Trophoblast cell (in vitro differentiated cells and primary cell): ENCODE measurements around the gene SPRED1.

ENCODE experiments used
- DNase-seq, 2 donors: peaks; one replicate each; pipeline ENCODE4 v3.0.0-alpha.2; 2016
- H2AFZ ChIP-seq: 2 replicates; pipeline ENCODE4 v1.6.1; 2013; ENCODE audit warnings: low read length, moderate library complexity, mild to moderate bottlenecking; ENCODE audit not compliant: insufficient read depth, poor library complexity
- H2AK5ac ChIP-seq: 2 replicates; pipeline ENCODE4 v1.6.1; 2013; ENCODE audit warnings: mild to moderate bottlenecking, low read length
- H2BK120ac ChIP-seq: 2 replicates; pipeline ENCODE4 v1.6.1; 2013; ENCODE audit warnings: low read length, mild to moderate bottlenecking, moderate library complexity; ENCODE audit not compliant: insufficient read depth, poor library complexity
- H2BK12ac ChIP-seq: 2 replicates; pipeline ENCODE4 v1.6.1; 2013; ENCODE audit warnings: mild to moderate bottlenecking, low read length, moderate library complexity
- H2BK5ac ChIP-seq: 2 replicates; pipeline ENCODE4 v1.6.1; 2013; ENCODE audit warnings: low read length, low read depth, moderate library complexity, mild to moderate bottlenecking; ENCODE audit not compliant: poor library complexity
- H3K14ac ChIP-seq: 2 replicates; pipeline ENCODE4 v1.6.1; 2013; ENCODE audit warnings: mild to moderate bottlenecking, low read length
- H3K18ac ChIP-seq: 2 replicates; pipeline ENCODE4 v1.6.1; 2013; ENCODE audit warnings: mild to moderate bottlenecking, low read length
- H3K23ac ChIP-seq: 2 replicates; pipeline ENCODE4 v1.6.1; 2013; ENCODE audit warnings: low read length
- H3K27ac ChIP-seq: 2 replicates; pipeline ENCODE4 v1.5.1; 2013; ENCODE audit warnings: low read depth, mild to moderate bottlenecking, inconsistent platforms, low read length, moderate library complexity
- H3K27me3 ChIP-seq: 2 replicates; pipeline ENCODE4 v1.6.1; 2013; ENCODE audit warnings: inconsistent platforms, mild to moderate bottlenecking, low read length, moderate library complexity; ENCODE audit not compliant: insufficient read depth
- H3K36me3 ChIP-seq, 2 experiments: 1 replicate in 1 of 2; 2 replicates in 1 of 2; pipeline ENCODE4 v1.6.1; 2013; ENCODE audit warnings: low read length in 2 of 2, mild to moderate bottlenecking in 2 of 2, moderate library complexity in 1 of 2; ENCODE audit not compliant: insufficient read depth in 2 of 2, control insufficient read depth in 1 of 2
- H3K4ac ChIP-seq: 2 replicates; pipeline ENCODE4 v1.6.1; 2013; ENCODE audit warnings: low read depth, mild to moderate bottlenecking, low read length, moderate library complexity
- H3K4me1 ChIP-seq, 2 experiments: 1 replicate in 1 of 2; 2 replicates in 1 of 2; pipeline ENCODE4 v1.6.1; 2013; ENCODE audit warnings: low read length in 2 of 2, mild to moderate bottlenecking in 2 of 2, moderate library complexity in 1 of 2; ENCODE audit not compliant: insufficient read depth in 2 of 2, control insufficient read depth in 1 of 2
- H3K4me2 ChIP-seq: 2 replicates; pipeline ENCODE4 v1.6.1; 2013; ENCODE audit warnings: inconsistent platforms, mild to moderate bottlenecking, low read length, moderate library complexity
- H3K4me3 ChIP-seq: 2 replicates; pipeline ENCODE4 v1.5.1; 2013; ENCODE audit warnings: mild to moderate bottlenecking, low read depth, low read length, inconsistent platforms
- H3K79me1 ChIP-seq: one replicate; pipeline ENCODE4 v1.6.1; 2013; ENCODE audit warnings: low read length
- H3K79me2 ChIP-seq: 2 replicates; pipeline ENCODE4 v1.6.1; 2013; ENCODE audit warnings: low read length, mild to moderate bottlenecking; ENCODE audit not compliant: control insufficient read depth, insufficient read depth, poor library complexity
- H3K9ac ChIP-seq: 2 replicates; pipeline ENCODE4 v1.6.1; 2013; ENCODE audit warnings: mild to moderate bottlenecking, low read length
- H3K9me3 ChIP-seq: 2 replicates; pipeline ENCODE4 v1.6.1; 2013; ENCODE audit warnings: low read depth, mild to moderate bottlenecking, control low read depth, inconsistent platforms, low read length; ENCODE audit not compliant: insufficient read depth
- H4K12ac ChIP-seq: 2 replicates; pipeline ENCODE4 v1.6.1; 2013; ENCODE audit warnings: low read depth, mild to moderate bottlenecking, low read length, moderate library complexity
- H4K8ac ChIP-seq: 2 replicates; pipeline ENCODE4 v1.6.1; 2013; ENCODE audit warnings: low read depth, mild to moderate bottlenecking, low read length, moderate library complexity
- H4K91ac ChIP-seq: one replicate; pipeline ENCODE4 v1.6.1; 2013; ENCODE audit warnings: low read depth, mild to moderate bottlenecking, low read length, moderate library complexity
- WGBS: extraction: QIAGEN DNeasy Blood & Tissue Kit; methylation state at CpG from one replicate; pipeline ENCODE4 v1.1.7; 2013; ENCODE audit warnings: missing lambda C conversion rate; ENCODE audit not compliant: insufficient read length, insufficient coverage; ENCODE audit errors: extremely low coverage; 5-methylcytosine and 5-hydroxymethylcytosine counted together

The SPRED1 gene

GRCh38 chr15:38285456-38285855 is 32.8 kb downstream of the SPRED1 start:
- Histone ChIP-seq H4K12ac (no peak overlapping the region), H3K79me1 (no peaks in the 10 kb centered on the region), H3K27ac (no peak overlapping the region), H3K36me3 (no peaks in the 10 kb centered on the region), H3K4me1 (no peaks in the 10 kb centered on the region), H3K9me3 (no peaks in the 10 kb centered on the region), H3K23ac (no peak overlapping the region), H3K9ac (no peak overlapping the region), H3K4me3 (no peak overlapping the region), H3K14ac (no peak overlapping the region), H2AFZ (no peak overlapping the region), H4K8ac (no peak overlapping the region), H2AK5ac (no peak overlapping the region), H3K27me3 (no peaks in the 10 kb centered on the region), H3K4ac (no peak overlapping the region), H3K4me2 (no peak overlapping the region), H2BK5ac (no peak overlapping the region), H4K91ac (no peak overlapping the region), H2BK120ac (no peak overlapping the region), H2BK12ac (no peak overlapping the region), H3K79me2 (peaks cover 2% of the 10 kb centered on the region), H3K18ac (no peak overlapping the region)
- no peak for DNase-seq
- whole genome bisulfite sequencing: no CpG with 5 or more reads among the region's 4 CpGs

GRCh38 chr15:38294126-38294525 is 41.5 kb downstream of the SPRED1 start:
- H3K4me2 ChIP-seq: no peak overlapping the region
- no peak overlapping the region for H2BK120ac ChIP-seq
- H2AFZ ChIP-seq: no peak overlapping the region
- no peak overlapping the region for H2AK5ac ChIP-seq
- no peaks in the 10 kb centered on the region for H3K79me2 ChIP-seq
- H3K4ac ChIP-seq: no peak overlapping the region
- DNase-seq: no peak
- H3K27ac ChIP-seq: no peak overlapping the region
- H4K12ac ChIP-seq: no peak overlapping the region
- no peak overlapping the region for H4K8ac ChIP-seq
- no peak overlapping the region for H2BK12ac ChIP-seq
- H4K91ac ChIP-seq: no peak overlapping the region
- no peak overlapping the region for H3K4me3 ChIP-seq
- no peaks in the 10 kb centered on the region for H3K4me1 ChIP-seq
- H3K23ac ChIP-seq: no peak overlapping the region
- H3K14ac ChIP-seq: no peak overlapping the region
- H2BK5ac ChIP-seq: no peak overlapping the region
- H3K36me3 ChIP-seq: no peaks in the 10 kb centered on the region
- WGBS: no CpG with 5 or more reads among the region's 3 CpGs
- H3K9me3 ChIP-seq: no peaks in the 10 kb centered on the region
- no peaks in the 10 kb centered on the region for H3K79me1 ChIP-seq
- no peak overlapping the region for H3K9ac ChIP-seq
- no peaks in the 10 kb centered on the region for H3K27me3 ChIP-seq
- H3K18ac ChIP-seq: no peak overlapping the region

DNA sequence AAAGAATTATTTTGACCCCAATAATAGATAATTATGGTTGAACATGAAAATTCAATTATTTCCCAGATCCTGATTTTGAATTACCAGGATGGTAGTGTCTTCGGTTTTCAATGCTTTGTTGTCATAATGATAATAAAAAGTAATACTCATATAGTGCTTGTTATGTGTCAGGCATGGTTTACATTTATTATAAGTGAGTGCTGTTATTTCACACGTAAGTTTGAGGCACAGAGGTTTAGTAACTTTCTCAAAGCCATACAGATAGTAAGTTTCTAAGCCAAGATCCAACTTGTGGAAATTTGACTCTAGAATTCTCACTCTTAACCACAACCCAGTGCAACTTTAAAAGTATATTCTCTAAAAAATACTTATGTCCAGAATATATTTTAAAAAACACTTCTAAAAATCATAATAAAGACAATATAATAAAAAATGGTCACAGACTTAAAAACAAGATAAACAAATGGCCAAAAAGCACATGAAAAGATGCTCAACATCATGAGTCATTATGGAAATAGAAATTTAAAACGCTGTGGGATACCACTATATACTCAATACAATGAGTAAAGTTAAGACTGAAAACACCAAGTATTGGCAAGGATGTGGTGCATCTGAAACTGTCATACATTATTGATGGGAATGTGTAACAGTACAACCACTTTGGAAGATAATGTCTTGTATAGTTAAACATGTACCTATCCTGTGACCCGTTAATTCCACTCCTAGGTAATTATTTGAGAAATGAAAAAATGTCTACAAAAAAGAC is 45.2 kb downstream of the SPRED1 start:
- H2AFZ ChIP-seq: no peak overlapping the region
- H3K4me2 ChIP-seq: no peak overlapping the region
- no peak overlapping the region for H2BK12ac ChIP-seq
- no peaks in the 10 kb centered on the region for H3K79me2 ChIP-seq
- no peak overlapping the region for H3K18ac ChIP-seq
- WGBS: no CpG with 5 or more reads among the region's 4 CpGs
- H4K91ac ChIP-seq: no peak overlapping the region
- H3K4ac ChIP-seq: no peak overlapping the region
- H3K4me1 ChIP-seq: no peaks in the 10 kb centered on the region
- no peak overlapping the region for H3K23ac ChIP-seq
- no peak overlapping the region for H3K9ac ChIP-seq
- H3K14ac ChIP-seq: no peak overlapping the region
- no peak overlapping the region for H4K8ac ChIP-seq
- H3K4me3 ChIP-seq: no peak overlapping the region
- no peaks in the 10 kb centered on the region for H3K27me3 ChIP-seq
- DNase-seq: no peak
- H2AK5ac ChIP-seq: no peak overlapping the region
- no peak overlapping the region for H4K12ac ChIP-seq
- H2BK120ac ChIP-seq: no peak overlapping the region
- H3K27ac ChIP-seq: no peak overlapping the region
- H3K9me3 ChIP-seq: no peaks in the 10 kb centered on the region
- H2BK5ac ChIP-seq: no peak overlapping the region
- peaks cover 0 to 2% of the 10 kb centered on the region in 2 experiments for H3K36me3 ChIP-seq
- no peaks in the 10 kb centered on the region for H3K79me1 ChIP-seq

GRCh38 chr15:38299216-38299615 is 46.6 kb downstream of the SPRED1 start:
- H3K23ac ChIP-seq: no peak overlapping the region
- no peaks in the 10 kb centered on the region for H3K27me3 ChIP-seq
- H4K8ac ChIP-seq: no peak overlapping the region
- H3K14ac ChIP-seq: no peak overlapping the region
- no peak overlapping the region for H2BK12ac ChIP-seq
- no peaks in the 10 kb centered on the region for H3K4me1 ChIP-seq
- no peak overlapping the region for H3K4ac ChIP-seq
- no CpG with 5 or more reads among the region's 6 CpGs for WGBS
- no peak overlapping the region for H2AK5ac ChIP-seq
- no peak overlapping the region for H2BK5ac ChIP-seq
- H3K9me3 ChIP-seq: no peaks in the 10 kb centered on the region
- no peak overlapping the region for H2AFZ ChIP-seq
- no peak overlapping the region for H2BK120ac ChIP-seq
- H3K79me2 ChIP-seq: no peaks in the 10 kb centered on the region
- peaks cover 0 to 2% of the 10 kb centered on the region in 2 experiments for H3K36me3 ChIP-seq
- H3K79me1 ChIP-seq: no peaks in the 10 kb centered on the region
- no peak overlapping the region for H4K12ac ChIP-seq
- no peak overlapping the region for H4K91ac ChIP-seq
- no peak overlapping the region for H3K27ac ChIP-seq
- no peak overlapping the region for H3K9ac ChIP-seq
- DNase-seq: no peak
- no peak overlapping the region for H3K4me2 ChIP-seq
- no peak overlapping the region for H3K18ac ChIP-seq
- no peak overlapping the region for H3K4me3 ChIP-seq
